H9 (cell line): ENCODE data around the gene KRTAP10-8. TPM values are rescaled to one million over a fixed set of nuclear protein-coding genes. Genes with fewer than 3 reads are reported as not detected.

Experiments
- DNase-seq: peaks from one replicate; pipeline ENCODE4 v3.0.0-alpha.2; 2017
- H2AFZ ChIP-seq: one replicate; pipeline ENCODE4 v1.6.1; 2013; ENCODE audit warnings: mild to moderate bottlenecking, low read length, control low read depth, moderate library complexity
- H2AK5ac ChIP-seq: 2 replicates; pipeline ENCODE4 v1.6.1; 2013; ENCODE audit warnings: low read length, control low read depth, mixed read lengths; ENCODE audit not compliant: insufficient read length
- H2BK120ac ChIP-seq: one replicate; pipeline ENCODE4 v1.6.1; 2013; ENCODE audit warnings: low read depth, mild to moderate bottlenecking, low read length, control low read depth, inconsistent platforms; ENCODE audit not compliant: poor library complexity, severe bottlenecking
- H2BK12ac ChIP-seq: 2 replicates; pipeline ENCODE4 v1.6.1; 2013; ENCODE audit warnings: low read length, control low read depth, mixed read lengths, low read depth; ENCODE audit not compliant: insufficient read length
- H2BK15ac ChIP-seq: 2 replicates; pipeline ENCODE4 v1.6.1; 2013; ENCODE audit warnings: low read depth, low read length, control low read depth
- H2BK20ac ChIP-seq: one replicate; pipeline ENCODE4 v1.6.1; 2013; ENCODE audit warnings: low read depth, mild to moderate bottlenecking, low read length, control low read depth, inconsistent platforms; ENCODE audit not compliant: poor library complexity, severe bottlenecking
- H2BK5ac ChIP-seq: 2 replicates; pipeline ENCODE4 v1.6.1; 2013; ENCODE audit warnings: low read length, control low read depth, mixed read lengths; ENCODE audit not compliant: insufficient read length
- H3K14ac ChIP-seq: 2 replicates; pipeline ENCODE4 v1.6.1; 2013; ENCODE audit warnings: low read length, control low read depth; ENCODE audit not compliant: insufficient read depth
- H3K18ac ChIP-seq: 2 replicates; pipeline ENCODE4 v1.6.1; 2013; ENCODE audit warnings: low read depth, mild to moderate bottlenecking, mixed read lengths, low read length, control low read depth; ENCODE audit not compliant: insufficient read length
- H3K23ac ChIP-seq: 2 replicates; pipeline ENCODE4 v1.6.1; 2013; ENCODE audit warnings: low read length, control low read depth, mixed read lengths, low read depth; ENCODE audit not compliant: insufficient read length
- H3K23me2 ChIP-seq: 2 replicates; pipeline ENCODE4 v1.6.1; 2013; ENCODE audit warnings: low read depth, mild to moderate bottlenecking, mixed read lengths, low read length, control low read depth; ENCODE audit not compliant: insufficient read length, poor library complexity, severe bottlenecking
- H3K27ac ChIP-seq: 2 replicates; pipeline ENCODE4 v1.5.1; 2013; ENCODE audit warnings: low read length, control low read depth, mixed read lengths, low read depth; ENCODE audit not compliant: insufficient read length
- H3K27me3 ChIP-seq: 2 replicates; pipeline ENCODE4 v1.6.1; 2013; ENCODE audit warnings: low read length, control low read depth, inconsistent platforms; ENCODE audit not compliant: insufficient read depth
- H3K4ac ChIP-seq: 2 replicates; pipeline ENCODE4 v1.6.1; 2013; ENCODE audit warnings: low read depth, mild to moderate bottlenecking, control low read depth, inconsistent platforms, low read length, moderate library complexity
- H3K4me1 ChIP-seq: 2 replicates; pipeline ENCODE4 v1.6.1; 2013; ENCODE audit warnings: low read length, control low read depth, inconsistent platforms; ENCODE audit not compliant: insufficient read depth
- H3K4me2 ChIP-seq: 2 replicates; pipeline ENCODE4 v1.6.1; 2013; ENCODE audit warnings: low read length, control low read depth, mixed read lengths; ENCODE audit not compliant: insufficient read length, insufficient read depth
- H3K56ac ChIP-seq: 2 replicates; pipeline ENCODE4 v1.6.1; 2013; ENCODE audit warnings: low read depth, mild to moderate bottlenecking, mixed read lengths, low read length, control low read depth; ENCODE audit not compliant: insufficient read length
- H3K79me1 ChIP-seq: 2 replicates; pipeline ENCODE4 v1.6.1; 2013; ENCODE audit warnings: low read depth, mild to moderate bottlenecking, moderate library complexity, low read length, control low read depth, inconsistent platforms; ENCODE audit not compliant: insufficient read depth, poor library complexity, severe bottlenecking
- H3K79me2 ChIP-seq: 2 replicates; pipeline ENCODE4 v1.6.1; 2013; ENCODE audit warnings: low read length, control low read depth, inconsistent platforms; ENCODE audit not compliant: insufficient read depth
- H3K9ac ChIP-seq: 2 replicates; pipeline ENCODE4 v1.6.1; 2013; ENCODE audit warnings: low read length, control low read depth, mixed read lengths; ENCODE audit not compliant: insufficient read length; ENCODE audit errors: extremely low read depth
- H3K9me3 ChIP-seq: one replicate; pipeline ENCODE4 v1.6.1; 2013; ENCODE audit warnings: low read depth, low read length, inconsistent platforms; ENCODE audit not compliant: control insufficient read depth
- H3T11ph ChIP-seq: one replicate; pipeline ENCODE4 v1.6.1; 2013; ENCODE audit warnings: mild to moderate bottlenecking, low read length, control low read depth, inconsistent platforms
- H4K20me1 ChIP-seq: one replicate; pipeline ENCODE4 v1.6.1; 2013; ENCODE audit not compliant: control insufficient read depth, insufficient read length, insufficient read depth
- H4K5ac ChIP-seq: 2 replicates; pipeline ENCODE4 v1.6.1; 2013; ENCODE audit warnings: low read depth, mild to moderate bottlenecking, mixed read lengths, low read length, control low read depth; ENCODE audit not compliant: insufficient read length
- H4K8ac ChIP-seq: replicated peaks from 2 replicates; pipeline ENCODE4 v1.6.1; 2013; ENCODE audit warnings: low read length, control low read depth, mixed read lengths, low read depth; ENCODE audit not compliant: insufficient read length
- H4K91ac ChIP-seq: 2 replicates; pipeline ENCODE4 v1.6.1; 2013; ENCODE audit warnings: low read depth, mild to moderate bottlenecking, moderate library complexity, mixed read lengths, low read length, control low read depth; ENCODE audit not compliant: insufficient read length
- H3K27ac Mint-ChIP-seq, 3 experiments: 2 replicates in 2 of 3; 3 replicates in 1 of 3; pipeline ENCODE4 v1.8.0; 2020 to 2021; ENCODE audit warnings: mixed read lengths in 3 of 3, mild to moderate bottlenecking in 1 of 3, moderate library complexity in 1 of 3
- H3K27me3 Mint-ChIP-seq: 2 replicates; pipeline ENCODE4 v1.8.0; 2021; ENCODE audit warnings: low read depth, mild to moderate bottlenecking, moderate library complexity, mixed read lengths
- H3K36me3 Mint-ChIP-seq, 3 experiments: 2 replicates in 2 of 3; 3 replicates in 1 of 3; pipeline ENCODE4 v1.8.0; 2020 to 2021; ENCODE audit warnings: low read depth in 3 of 3, mixed read lengths in 3 of 3; ENCODE audit not compliant: insufficient read depth in 1 of 3
- H3K4me1 Mint-ChIP-seq, 2 experiments: 2 replicates each; pipeline ENCODE4 v1.8.0; 2020; ENCODE audit warnings: mixed read lengths in 2 of 2
- H3K4me3 Mint-ChIP-seq, 2 experiments: 2 replicates in 1 of 2; 3 replicates in 1 of 2; pipeline ENCODE4 v1.8.0; 2020 to 2021; ENCODE audit warnings: mild to moderate bottlenecking in 2 of 2, mixed read lengths in 2 of 2, moderate library complexity in 1 of 2
- H3K9me3 Mint-ChIP-seq, 2 experiments: 2 replicates in 1 of 2; 3 replicates in 1 of 2; pipeline ENCODE4 v1.8.0; 2020; ENCODE audit warnings: mild to moderate bottlenecking in 2 of 2, mixed read lengths in 2 of 2, moderate library complexity in 1 of 2
- WGBS: extraction: QIAGEN DNeasy Blood & Tissue Kit; methylation state at CpG from one replicate; pipeline ENCODE4 v1.1.7; 2013; ENCODE audit warnings: missing lambda C conversion rate, low lambda C conversion rate, mixed read lengths; ENCODE audit not compliant: insufficient read length; ENCODE audit errors: extremely low coverage; 5-methylcytosine and 5-hydroxymethylcytosine counted together
- total RNA-seq: library from RNA; stranded (reverse); gene quantifications from 2 replicates; pipeline ENCODE4 v1.2.1, GENCODE V29; 2021
- TF ChIP-seq, protein P1 (sequence below): fragments of 200-600 bp; sonication (generic); conservative IDR thresholded peaks from 3 replicates; pipeline ENCODE4 v1.8.0; 2021; ENCODE audit warnings: antibody characterized with exemption, mild to moderate bottlenecking

KRTAP10-8 gene
- total RNA-seq, 1 experiment from 2014 or later: not detected

- Histone ChIP-seq H3K4ac (no peak overlapping the region), H3K9me3 (no peaks in the 10 kb centered on the region), H2BK12ac (no peak overlapping the region), H3K23me2 (peaks cover 2% of the 10 kb centered on the region), H3K56ac (no peak overlapping the region), H3K4me2 (no peak overlapping the region), H3K79me1 (no peaks in the 10 kb centered on the region), H3K4me1 (no peaks in the 10 kb centered on the region), H4K5ac (no peak overlapping the region), H2BK120ac (no peak overlapping the region), H3K18ac (no peak overlapping the region), H3K23ac (no peak overlapping the region), H4K8ac (no peak overlapping the region), H2BK20ac (no peak overlapping the region), H3K9ac (no peak overlapping the region), H4K91ac (no peak overlapping the region), H3K79me2 (no peaks in the 10 kb centered on the region), H3K27ac (no peak overlapping the region), H3K27me3 (no peaks in the 10 kb centered on the region), H2AFZ (no peak overlapping the region), H2AK5ac (no peak overlapping the region), H2BK5ac (no peak overlapping the region), H4K20me1 (no peaks in the 10 kb centered on the region), H3K14ac (peak overlapping the region; percentile 10; the same call in 1 of the 2 replicates), H2BK15ac (no peak overlapping the region), H3T11ph (no peak overlapping the region)
- peaks cover 13% of the 10 kb centered on the region for H3K27me3 Mint-ChIP-seq
- no peak overlapping the region for H3K4me3 Mint-ChIP-seq
- H3K27ac Mint-ChIP-seq: no peak overlapping the region
- H3K36me3 Mint-ChIP-seq: peaks cover 11 to 24% (median 19%) of the 10 kb centered on the region in 3 experiments
- H3K4me1 Mint-ChIP-seq: peaks cover 14 to 16% of the 10 kb centered on the region in 2 experiments
- WGBS: no CpG with 5 or more reads among the region's 33 CpGs
- peaks cover 22 to 28% of the 10 kb centered on the region in 2 experiments for H3K9me3 Mint-ChIP-seq
- no peak for DNase-seq
- TF ChIP-seq, protein P1, sequence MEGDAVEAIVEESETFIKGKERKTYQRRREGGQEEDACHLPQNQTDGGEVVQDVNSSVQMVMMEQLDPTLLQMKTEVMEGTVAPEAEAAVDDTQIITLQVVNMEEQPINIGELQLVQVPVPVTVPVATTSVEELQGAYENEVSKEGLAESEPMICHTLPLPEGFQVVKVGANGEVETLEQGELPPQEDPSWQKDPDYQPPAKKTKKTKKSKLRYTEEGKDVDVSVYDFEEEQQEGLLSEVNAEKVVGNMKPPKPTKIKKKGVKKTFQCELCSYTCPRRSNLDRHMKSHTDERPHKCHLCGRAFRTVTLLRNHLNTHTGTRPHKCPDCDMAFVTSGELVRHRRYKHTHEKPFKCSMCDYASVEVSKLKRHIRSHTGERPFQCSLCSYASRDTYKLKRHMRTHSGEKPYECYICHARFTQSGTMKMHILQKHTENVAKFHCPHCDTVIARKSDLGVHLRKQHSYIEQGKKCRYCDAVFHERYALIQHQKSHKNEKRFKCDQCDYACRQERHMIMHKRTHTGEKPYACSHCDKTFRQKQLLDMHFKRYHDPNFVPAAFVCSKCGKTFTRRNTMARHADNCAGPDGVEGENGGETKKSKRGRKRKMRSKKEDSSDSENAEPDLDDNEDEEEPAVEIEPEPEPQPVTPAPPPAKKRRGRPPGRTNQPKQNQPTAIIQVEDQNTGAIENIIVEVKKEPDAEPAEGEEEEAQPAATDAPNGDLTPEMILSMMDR: no peak
Measured at GRCh38 chr21:44648557-44649311, 36.9 kb downstream of the KRTAP10-8 start.
